Neural crest cell (in vitro differentiated cells): ENCODE data around the gene HEATR5A. TPM values are rescaled to one million over a fixed set of nuclear protein-coding genes. Genes with fewer than 3 reads are reported as not detected.

ENCODE experiments used
- DNase-seq: peaks from one replicate; pipeline ENCODE4 v3.0.0; 2021; ENCODE audit warnings: low read depth, mixed read lengths, low spot score
- H3K27ac Mint-ChIP-seq: one replicate; pipeline ENCODE4 v1.8.0; 2021; ENCODE audit warnings: mild to moderate bottlenecking, mixed read lengths; ENCODE audit not compliant: unreplicated experiment
- H3K27me3 Mint-ChIP-seq: 2 replicates; pipeline ENCODE4 v1.8.0; 2021; ENCODE audit warnings: low read depth, mild to moderate bottlenecking, mixed read lengths
- H3K36me3 Mint-ChIP-seq: 2 replicates; pipeline ENCODE4 v1.8.0; 2021; ENCODE audit warnings: low read depth, mild to moderate bottlenecking, mixed read lengths
- H3K4me1 Mint-ChIP-seq: 2 replicates; pipeline ENCODE4 v1.8.0; 2021; ENCODE audit warnings: mixed read lengths
- H3K4me3 Mint-ChIP-seq: one replicate; pipeline ENCODE4 v1.8.0; 2021; ENCODE audit warnings: mild to moderate bottlenecking, mixed read lengths
- H3K9me3 Mint-ChIP-seq: 2 replicates; pipeline ENCODE4 v1.8.0; 2021; ENCODE audit warnings: mixed read lengths
- CTCF ChIP-seq: fragments of 200-600 bp; sonication (generic); conservative IDR thresholded peaks from 2 replicates; pipeline ENCODE4 v1.5.0; 2021; ENCODE audit warnings: antibody characterized with exemption, mild to moderate bottlenecking
- total RNA-seq: library from RNA; stranded (reverse); gene quantifications from 2 replicates; pipeline ENCODE4 v1.2.1, GENCODE V29; 2021

The HEATR5A gene
- total RNA-seq, 1 donor from 2014 or later, result 32.6 TPM

- DNase-seq, result no peak
- H3K4me1 Mint-ChIP-seq, result no peaks in the 10 kb centered on the region
- TF ChIP-seq CTCF, result no peak
- peaks cover 12% of the 10 kb centered on the region for H3K36me3 Mint-ChIP-seq
- H3K9me3 Mint-ChIP-seq, result peaks cover 3% of the 10 kb centered on the region
- no peak overlapping the region for H3K27ac Mint-ChIP-seq
- no peak overlapping the region for H3K4me3 Mint-ChIP-seq
- H3K27me3 Mint-ChIP-seq, result no peaks in the 10 kb centered on the region
Measured at GRCh38 chr14:31283578-31284252, 136.6 kb downstream of the HEATR5A start.

GRCh38 chr14:31283153-31283552 lies 137.2 kb downstream of the HEATR5A start:
- Mint-ChIP-seq H3K9me3 (peaks cover 3% of the 10 kb centered on the region), H3K4me3 (no peak overlapping the region), H3K4me1 (no peaks in the 10 kb centered on the region), H3K36me3 (peaks cover 12% of the 10 kb centered on the region), H3K27ac (no peak overlapping the region), H3K27me3 (no peaks in the 10 kb centered on the region)
- no peak for TF ChIP-seq CTCF
- no peak for DNase-seq

- H3K9me3 Mint-ChIP-seq, result peaks cover 3% of the 10 kb centered on the region
- H3K36me3 Mint-ChIP-seq, result peaks cover 17% of the 10 kb centered on the region
- DNase-seq, result no peak
- H3K4me1 Mint-ChIP-seq, result no peaks in the 10 kb centered on the region
- TF ChIP-seq CTCF, result no peak
- H3K27me3 Mint-ChIP-seq, result no peaks in the 10 kb centered on the region
- no peak overlapping the region for H3K4me3 Mint-ChIP-seq
- H3K27ac Mint-ChIP-seq, result no peak overlapping the region
Measured at GRCh38 chr14:31280871-31281220, 139.5 kb downstream of the HEATR5A start.

GRCh38 chr14:31280132-31280870 lies 140.0 kb downstream of the HEATR5A start:
- Mint-ChIP-seq H3K36me3 (peaks cover 17% of the 10 kb centered on the region), H3K4me1 (no peaks in the 10 kb centered on the region), H3K9me3 (peaks cover 3% of the 10 kb centered on the region), H3K4me3 (no peak overlapping the region), H3K27ac (no peak overlapping the region), H3K27me3 (no peaks in the 10 kb centered on the region)
- DNase-seq, result no peak
- TF ChIP-seq CTCF, result no peak

GRCh38 chr14:31278883-31279282 lies 141.5 kb downstream of the HEATR5A start:
- H3K9me3 Mint-ChIP-seq, result peaks cover 5% of the 10 kb centered on the region
- H3K27ac Mint-ChIP-seq, result no peak overlapping the region
- TF ChIP-seq CTCF, result no peak

More at GRCh38 chr14:31278883-31279282, 141.5 kb downstream of the HEATR5A start:
- no peak for DNase-seq
- Mint-ChIP-seq H3K36me3 (peaks cover 21% of the 10 kb centered on the region), H3K27me3 (no peaks in the 10 kb centered on the region), H3K4me3 (no peak overlapping the region), H3K4me1 (no peaks in the 10 kb centered on the region)
